Mucosa of descending colon (tissue), 3 donors: ENCODE data around the gene SH3RF3. TPM values are rescaled to one million over a fixed set of nuclear protein-coding genes. Genes with fewer than 3 reads are reported as not detected.

Source experiments
- ATAC-seq: fragments of 200-7000 bp; cut with Tn5 transposase; one replicate; pipeline ENCODE4 v1.9.1; 2020; ENCODE audit warnings: mild to moderate bottlenecking, moderate library complexity
- DNase-seq, 3 donors: peaks; one replicate each; pipeline ENCODE4 v3.0.0-alpha.2; 2020
- H3K36me3 ChIP-seq: fragments of 200-600 bp; one replicate; pipeline ENCODE4 v1.8.0; 2021; ENCODE audit warnings: low read depth, mild to moderate bottlenecking
- H3K4me1 ChIP-seq: fragments of 200-600 bp; one replicate; pipeline ENCODE4 v1.8.0; 2021; ENCODE audit warnings: low read depth, mild to moderate bottlenecking
- H3K4me3 ChIP-seq: fragments of 200-600 bp; one replicate; pipeline ENCODE4 v1.8.0; 2021; ENCODE audit warnings: mild to moderate bottlenecking
- H3K9me3 ChIP-seq: fragments of 200-600 bp; one replicate; pipeline ENCODE4 v1.8.0; 2021; ENCODE audit warnings: mild to moderate bottlenecking
- CTCF ChIP-seq: fragments of 200-600 bp; IDR thresholded peaks from one replicate; pipeline ENCODE4 v1.8.0; 2022; ENCODE audit warnings: antibody characterized with exemption, mild to moderate bottlenecking
- intact Hi-C, 2 donors: fragments of 100-400 bp; cut with DNase I in 1 of 2; cut with micrococcal nuclease in 1 of 2; formaldehyde crosslinking; loops; one replicate each; pipeline versions ENCODE4 v1.11.0 to v1.11.1; 2022; cut with DNase I, micrococcal nuclease
- total RNA-seq, 3 donors: library from RNA; stranded (reverse); fragmentation: NEBNext Ultra II Directional in 2 of 3; extraction: Animal tissue kit (Norgen Biotek cat#: 25700) in 2 of 3; gene quantifications; one replicate each; pipeline versions ENCODE4 v1.2.1 to v1.2.4, GENCODE V29; 2021 to 2023
- donor health status: DM: no; HTN: no; CAD: no; lungs with moderate emphysema.
- donor health status: DM: no; HTN: no; CAD: no.
- donor health status: DM: no; HTN: yes; CAD: no.

The SH3RF3 gene
- total RNA-seq, 3 donors from 2014 or later = 1.9 to 3.7 (median 3.0) TPM

GRCh38 chr2:109230941-109231420 is 102.0 kb downstream of the SH3RF3 start:
- intact Hi-C loops = no loop called here
- TF ChIP-seq CTCF = no peak
- DNase-seq (no peak), ATAC-seq (no peak)
- Histone ChIP-seq H3K4me1 (no peaks in the 10 kb centered on the region), H3K4me3 (no peak overlapping the region), H3K36me3 (no peaks in the 10 kb centered on the region), H3K9me3 (no peaks in the 10 kb centered on the region)

GRCh38 chr2:109231428-109231827 is 102.4 kb downstream of the SH3RF3 start:
- H3K4me3 ChIP-seq = no peak overlapping the region
- no peaks in the 10 kb centered on the region for H3K4me1 ChIP-seq
- ATAC-seq (no peak), DNase-seq (no peak)
- intact Hi-C loops = no loop called here
- H3K9me3 ChIP-seq = no peaks in the 10 kb centered on the region
- no peaks in the 10 kb centered on the region for H3K36me3 ChIP-seq
- TF ChIP-seq CTCF = no peak

GRCh38 chr2:109231996-109232705 is 103.1 kb downstream of the SH3RF3 start:
- ATAC-seq (no peak), DNase-seq (no peak)
- H3K4me3 ChIP-seq = no peak overlapping the region
- H3K36me3 ChIP-seq = no peaks in the 10 kb centered on the region
- no peak for TF ChIP-seq CTCF
- intact Hi-C loops = no loop called here
- no peaks in the 10 kb centered on the region for H3K4me1 ChIP-seq
- no peaks in the 10 kb centered on the region for H3K9me3 ChIP-seq

- Histone ChIP-seq H3K4me3 (no peak overlapping the region), H3K9me3 (no peaks in the 10 kb centered on the region), H3K36me3 (no peaks in the 10 kb centered on the region), H3K4me1 (no peaks in the 10 kb centered on the region)
- intact Hi-C loops = no loop called here
- ATAC-seq = no peak
- no peak for TF ChIP-seq CTCF
- DNase-seq = no peak
These were observed 103.9 kb downstream of the SH3RF3 start for GRCh38 chr2:109232909-109233308.

- ATAC-seq (no peak), DNase-seq (no peak)
- Histone ChIP-seq H3K36me3 (no peaks in the 10 kb centered on the region), H3K4me3 (no peak overlapping the region), H3K4me1 (no peaks in the 10 kb centered on the region), H3K9me3 (no peaks in the 10 kb centered on the region)
- TF ChIP-seq CTCF = no peak
- intact Hi-C loops = no loop called here
These were observed 104.6 kb downstream of the SH3RF3 start for GRCh38 chr2:109233643-109234042.
